Activated CD4-positive, alpha-beta T cell treated with anti-CD3 and anti-CD28 coated beads for 24 hours (primary cell): ENCODE measurements around the gene MDGA2.

Experiments used
- DNase-seq, 2 donors: peaks; one replicate each; pipeline ENCODE4 v3.0.0-alpha.2; 2020; ENCODE audit warnings: low read depth in 2 of 2

MDGA2 gene

DNA sequence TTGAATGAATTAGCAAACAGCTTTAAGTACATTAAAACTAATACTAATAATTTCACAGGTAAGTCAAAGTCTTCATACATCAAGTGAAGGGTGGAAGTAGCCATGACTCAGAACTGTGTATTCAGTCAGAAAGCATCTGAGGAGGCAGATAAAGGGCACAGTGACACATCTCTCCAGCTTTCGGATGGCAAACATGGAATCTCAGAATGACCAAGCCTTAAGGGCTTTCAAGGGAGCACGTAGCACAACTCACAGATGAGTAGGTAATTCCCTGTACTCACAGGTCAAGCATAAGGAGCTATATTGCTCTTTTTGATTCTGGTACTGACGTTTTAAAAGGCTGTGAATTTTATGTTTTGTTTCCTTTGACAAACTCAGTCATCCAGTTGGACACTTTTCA, 56.0 kb downstream of the MDGA2 start:
- DNase-seq, result no peak

DNA sequence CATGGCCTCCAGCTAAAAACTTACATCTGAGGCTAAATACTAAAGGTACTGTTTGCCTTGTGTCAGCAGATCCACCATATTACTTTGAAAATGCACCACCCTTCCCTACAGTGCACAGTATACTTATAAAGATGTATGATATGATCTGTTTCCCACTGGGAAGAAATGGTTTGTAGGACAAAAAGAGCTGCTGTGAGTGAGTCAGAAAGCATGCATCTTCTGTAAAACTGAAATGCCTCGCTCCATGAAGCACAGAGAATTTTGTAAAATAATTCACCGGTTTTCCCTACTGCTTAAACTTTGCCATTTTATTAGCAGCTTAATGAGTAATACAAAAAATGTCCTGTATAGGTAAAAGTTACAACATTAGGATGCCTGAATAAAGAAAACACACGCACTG, 68.8 kb downstream of the MDGA2 start:
- no peak for DNase-seq

DNA sequence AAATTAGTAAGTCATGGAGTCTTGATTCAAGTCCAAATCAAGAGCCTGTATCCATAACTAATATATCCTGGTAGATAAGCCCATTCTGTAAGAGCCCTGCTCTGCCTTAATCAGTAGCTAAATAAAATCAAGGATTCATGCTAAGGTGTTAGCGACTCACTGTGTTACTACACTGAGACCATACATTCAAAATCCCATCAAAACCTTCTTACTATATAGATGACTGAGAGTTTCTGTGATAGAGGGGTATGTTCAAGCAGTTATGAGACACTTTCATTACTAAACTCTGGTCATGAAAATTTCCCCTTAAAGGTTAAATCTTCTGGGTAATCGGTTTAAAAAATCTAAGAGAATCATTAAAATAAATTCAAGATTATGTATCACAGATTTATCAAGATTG, 78.5 kb downstream of the MDGA2 start:
- DNase-seq, result no peak

DNA sequence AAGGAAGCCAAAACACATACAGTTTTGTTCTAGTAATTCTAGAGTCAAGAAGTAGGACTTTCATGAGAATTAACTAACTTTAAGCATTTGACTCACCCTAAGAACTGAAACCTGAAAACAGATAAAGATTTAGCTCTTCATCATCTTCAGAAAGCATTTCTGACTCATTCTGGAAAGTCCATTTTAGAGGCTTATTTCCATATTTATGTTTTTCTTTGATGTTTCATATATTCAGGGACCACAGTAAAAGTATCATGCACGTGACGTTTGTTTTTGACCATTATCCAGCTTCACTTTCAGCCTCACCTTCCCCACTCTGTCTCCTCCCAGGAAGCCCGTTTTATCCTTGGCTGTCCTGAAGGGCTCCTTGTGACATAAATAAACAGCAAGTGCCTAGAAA, 79.2 kb downstream of the MDGA2 start:
- no peak for DNase-seq

DNA sequence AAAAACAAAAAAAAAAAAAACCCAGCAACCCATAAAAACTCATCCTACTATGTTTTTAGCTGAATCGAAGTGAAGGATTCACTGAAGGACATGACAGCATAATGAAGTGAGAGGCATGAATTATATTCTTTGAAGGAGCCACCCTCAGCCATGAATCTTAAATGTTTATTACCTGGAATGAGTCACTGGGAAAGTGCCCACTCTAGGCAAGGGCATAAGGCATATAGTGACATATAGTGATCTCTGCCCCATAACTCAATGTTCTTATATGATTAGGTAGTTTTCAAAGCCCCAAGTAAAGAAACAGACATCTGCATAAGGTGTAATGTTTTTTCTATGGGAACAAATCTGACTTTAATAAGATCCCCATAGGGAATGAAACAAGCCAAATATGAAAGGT, 79.9 kb downstream of the MDGA2 start:
- no peak for DNase-seq

DNA sequence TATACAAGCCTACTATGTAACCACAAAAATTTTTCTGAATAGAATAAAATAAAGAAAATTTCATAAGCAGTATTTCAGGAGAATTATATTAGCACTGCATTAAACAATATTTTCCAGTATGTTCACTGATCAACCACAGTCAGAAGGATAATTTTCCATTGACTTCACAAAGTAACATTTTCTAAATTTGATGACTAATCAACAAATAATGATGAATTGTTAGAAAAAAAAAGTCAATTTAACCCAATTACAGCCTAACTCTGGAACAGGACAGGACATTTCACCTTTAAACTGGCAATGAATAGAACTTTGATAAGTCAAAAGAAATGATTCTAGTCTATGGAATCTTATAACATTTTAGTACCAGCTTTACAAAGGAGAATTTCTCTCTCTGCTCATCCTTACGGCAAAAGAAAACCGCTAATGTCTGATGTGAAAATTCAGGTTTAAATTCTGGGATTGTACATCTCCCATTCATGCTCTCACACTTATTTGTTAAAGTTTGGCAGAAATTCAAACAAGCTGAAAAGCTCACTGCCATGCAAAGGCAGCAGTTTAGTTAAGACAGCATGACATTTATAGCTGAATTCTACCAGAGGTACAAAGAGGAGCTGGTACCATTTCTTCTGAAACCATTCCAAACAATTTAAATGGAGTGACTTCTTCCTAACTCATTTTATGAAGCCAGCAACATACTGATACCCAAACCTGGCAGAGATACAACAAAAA, 84.5 kb downstream of the MDGA2 start:
- DNase-seq, result no peak

DNA sequence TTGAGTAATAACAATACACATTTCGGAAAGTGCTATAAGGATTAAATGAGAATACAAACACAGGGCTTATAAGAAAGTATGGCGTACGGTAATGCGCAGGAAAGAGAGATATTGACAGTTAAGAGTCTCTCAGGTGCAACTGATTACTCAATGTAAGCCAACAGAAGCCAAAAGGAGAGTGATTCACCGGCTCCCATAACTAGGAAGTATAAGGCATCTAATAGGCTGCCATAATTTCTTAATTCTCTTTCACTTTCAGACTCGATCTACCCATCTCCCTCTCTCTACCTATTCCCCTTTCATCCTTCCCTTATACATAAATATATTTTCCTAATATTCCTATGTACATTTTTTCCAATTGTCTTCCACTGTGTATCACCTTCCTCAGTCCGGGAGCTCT, 90.0 kb downstream of the MDGA2 start:
- DNase-seq, result no peak

DNA sequence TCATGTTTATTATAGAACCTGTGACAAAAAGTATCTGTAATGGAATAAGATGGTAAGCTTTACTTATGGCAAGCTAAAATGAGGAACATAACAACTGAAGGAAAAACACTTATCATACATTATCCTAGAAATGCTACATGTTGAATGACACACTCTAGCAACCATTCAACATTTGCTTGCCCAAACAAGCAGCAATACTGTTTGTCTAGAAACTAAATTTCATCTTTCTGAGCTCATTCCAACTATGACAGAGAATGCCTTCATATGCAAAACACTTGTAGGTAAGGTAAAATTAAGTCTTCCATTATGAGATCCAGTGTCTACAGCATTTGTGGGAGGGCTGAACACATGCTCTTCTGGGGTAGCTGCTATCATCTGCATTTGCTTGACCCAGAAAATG, 108.1 kb downstream of the MDGA2 start:
- DNase-seq, result no peak

DNA sequence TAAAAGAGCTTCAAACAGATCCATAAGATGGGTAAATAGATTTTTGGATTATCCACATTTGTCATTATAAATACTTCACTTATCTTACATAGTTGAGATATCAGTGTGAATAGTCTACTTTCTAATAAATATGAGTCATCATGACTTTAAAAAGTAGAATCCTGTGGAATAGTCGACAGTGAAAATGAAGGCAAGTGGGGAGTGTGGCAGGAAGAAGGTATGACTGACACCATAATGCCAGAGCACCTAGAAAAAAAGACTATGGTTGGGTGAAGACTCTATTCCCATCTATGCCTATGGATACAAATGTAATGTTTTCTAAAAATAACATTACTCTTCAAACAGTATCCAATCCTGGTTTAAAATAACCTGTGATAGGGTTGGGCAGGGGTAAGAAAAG, 117.5 kb downstream of the MDGA2 start:
- no peak for DNase-seq

DNA sequence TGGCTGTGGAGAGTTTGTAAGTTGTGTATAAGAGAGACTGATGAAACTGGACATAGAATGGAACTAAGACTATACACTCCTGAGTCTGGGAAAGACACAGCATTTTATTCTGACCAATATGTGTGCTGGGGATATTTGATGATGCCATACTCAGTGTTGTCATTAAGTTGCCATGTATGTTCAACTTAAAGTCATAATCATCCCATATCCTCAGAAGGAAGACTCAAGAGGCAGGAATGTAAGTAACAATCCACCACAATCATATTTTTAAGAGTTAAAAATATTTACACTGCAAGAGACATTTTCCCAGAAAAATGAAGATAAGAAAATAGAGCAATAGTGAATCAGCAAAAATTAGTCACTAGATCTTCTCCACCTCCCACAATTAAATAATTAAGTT, 120.1 kb downstream of the MDGA2 start:
- no peak for DNase-seq

DNA sequence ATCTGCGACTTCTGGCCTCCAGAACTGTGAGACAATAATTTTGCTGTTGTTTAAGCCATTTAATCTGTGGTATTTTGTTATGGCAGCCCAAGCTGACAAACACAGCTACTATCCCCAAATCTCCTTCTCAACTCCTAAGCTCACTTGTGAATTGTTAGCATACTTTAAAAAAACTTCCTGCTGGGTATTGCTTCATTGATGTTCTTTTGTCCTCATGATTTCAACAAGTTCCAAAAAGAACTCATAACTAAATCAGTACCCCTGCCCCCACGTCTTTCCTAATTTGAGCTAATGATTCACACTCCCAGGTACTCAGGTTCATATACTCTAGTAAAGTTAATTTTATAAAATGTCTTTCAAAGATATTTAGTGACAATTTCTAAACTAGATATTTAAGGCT, 125.5 kb downstream of the MDGA2 start:
- no peak for DNase-seq

DNA sequence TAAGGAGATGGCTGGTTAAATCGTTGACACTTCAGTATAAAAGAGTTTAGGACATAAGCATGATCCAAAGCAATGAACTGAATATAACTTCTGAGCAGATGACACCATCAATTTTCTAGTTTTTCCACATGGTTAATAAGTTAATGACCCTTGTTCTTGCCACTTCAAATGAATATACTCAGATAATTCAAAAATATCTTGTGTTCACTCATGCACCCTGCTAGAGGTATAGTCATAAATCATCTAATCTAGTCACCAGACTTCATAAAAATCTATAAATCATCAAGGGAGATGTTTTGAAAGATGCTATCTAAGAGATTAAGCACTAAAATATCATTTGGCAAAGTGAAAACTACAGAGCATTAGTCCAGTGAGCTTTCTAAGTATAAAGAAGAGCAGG, 131.9 kb downstream of the MDGA2 start:
- no peak for DNase-seq

DNA sequence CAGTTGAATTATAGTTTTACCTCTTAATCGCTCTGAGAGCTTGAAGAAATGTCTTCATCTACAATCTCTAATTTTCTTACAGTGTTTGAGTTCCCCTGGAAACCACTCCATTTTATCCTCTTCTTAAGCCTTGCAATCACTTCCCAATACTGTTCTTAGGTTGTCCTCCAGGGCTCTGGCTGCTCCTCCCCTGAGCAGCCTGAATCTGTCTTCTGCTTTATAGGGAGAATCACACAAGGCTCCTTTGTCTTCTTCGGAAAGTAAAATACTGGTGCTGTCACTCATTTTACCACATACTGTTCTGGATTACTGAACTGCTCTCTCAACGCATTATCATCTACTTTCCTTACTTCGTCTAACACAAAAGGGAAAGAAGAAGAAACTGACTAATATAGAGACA, 133.7 kb downstream of the MDGA2 start:
- DNase-seq, result no peak

DNA sequence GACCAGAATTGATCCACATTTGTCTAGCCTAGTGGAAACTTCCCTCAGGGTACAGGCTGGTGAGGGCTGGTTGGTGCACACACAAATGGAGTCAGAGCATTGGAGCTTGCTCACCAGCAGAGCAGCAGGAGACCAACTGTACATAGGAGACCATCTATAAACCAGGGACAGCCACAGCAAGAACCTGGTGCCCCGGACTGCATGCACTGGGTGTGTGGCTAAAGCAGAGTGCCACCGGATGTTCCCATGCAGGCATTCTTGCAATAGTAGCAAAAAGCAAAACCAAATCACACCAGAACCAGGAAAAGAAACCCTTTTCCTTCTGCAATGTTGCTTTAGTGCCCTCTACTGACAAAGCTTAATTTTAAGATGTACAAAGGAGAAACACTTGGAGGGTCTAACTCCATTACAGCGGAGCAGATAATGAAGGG, 136.4 kb downstream of the MDGA2 start:
- no peak for DNase-seq

DNA sequence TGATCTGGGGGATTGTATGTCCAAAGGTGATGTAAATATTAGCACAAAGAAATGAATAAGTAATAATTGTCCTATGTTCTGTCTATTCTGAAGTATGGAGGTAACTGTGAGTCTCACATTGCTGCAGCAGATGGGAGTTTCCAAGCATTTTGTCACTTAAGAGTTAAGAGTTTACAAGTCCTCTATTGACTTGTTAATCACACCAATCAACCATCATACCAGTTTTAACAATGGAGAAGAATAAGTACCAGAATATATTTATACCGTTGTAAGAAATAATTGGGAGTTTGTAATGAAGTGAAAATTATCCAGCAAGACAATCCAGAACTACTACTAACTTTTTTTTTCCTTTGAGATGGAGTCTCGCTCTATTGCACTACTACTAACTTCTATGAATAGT, 139.1 kb downstream of the MDGA2 start:
- DNase-seq, result no peak

DNA sequence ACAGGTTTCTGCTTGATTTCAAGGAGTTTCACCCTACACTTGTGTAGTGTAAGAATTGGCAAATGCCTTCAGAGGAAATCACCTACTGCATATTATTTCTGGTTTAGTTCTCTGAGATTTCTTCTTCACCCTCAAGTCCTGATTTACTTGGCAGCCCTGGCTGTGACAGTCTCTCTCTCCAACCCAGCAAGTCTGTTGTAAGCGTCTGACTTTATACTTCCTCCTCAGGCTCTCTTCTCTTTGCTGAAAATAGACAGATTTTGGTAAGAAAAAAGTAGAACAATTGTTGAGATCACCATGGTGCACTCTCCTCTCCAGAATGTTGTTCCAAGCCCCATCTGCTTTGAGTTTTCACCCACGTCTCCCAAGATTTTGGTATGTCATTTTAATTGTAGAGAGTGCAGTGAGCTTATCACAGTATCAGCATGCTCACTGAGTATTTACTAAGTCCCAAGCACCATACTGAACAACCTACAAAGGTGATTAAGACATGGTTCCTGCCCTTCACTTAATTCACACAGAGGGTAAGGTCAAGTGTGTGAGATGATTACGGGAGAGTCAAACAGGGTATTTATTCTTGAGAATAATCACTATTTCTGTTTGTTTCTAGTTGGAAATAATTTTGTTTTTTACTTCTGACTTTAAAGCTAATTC, 148.7 kb downstream of the MDGA2 start:
- DNase-seq, result no peak

DNA sequence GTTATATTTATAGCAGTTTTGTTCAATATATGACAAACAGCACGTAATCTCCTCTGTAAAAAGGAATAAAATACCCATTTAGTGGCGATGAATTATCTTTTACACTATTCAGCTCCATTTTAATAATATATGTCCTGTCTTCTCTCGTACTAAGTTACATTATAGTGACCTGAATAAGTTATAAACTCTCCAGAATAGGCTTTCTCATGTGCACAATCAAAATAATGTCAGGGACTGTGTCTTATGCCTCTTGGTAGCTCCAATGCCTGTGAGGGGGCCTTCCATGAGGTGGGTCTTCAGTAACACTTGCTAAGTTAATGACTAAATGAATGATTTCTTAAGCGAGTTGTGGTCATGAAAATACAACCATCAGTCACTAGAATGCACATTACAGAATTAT, 150.9 kb downstream of the MDGA2 start:
- no peak for DNase-seq

DNA sequence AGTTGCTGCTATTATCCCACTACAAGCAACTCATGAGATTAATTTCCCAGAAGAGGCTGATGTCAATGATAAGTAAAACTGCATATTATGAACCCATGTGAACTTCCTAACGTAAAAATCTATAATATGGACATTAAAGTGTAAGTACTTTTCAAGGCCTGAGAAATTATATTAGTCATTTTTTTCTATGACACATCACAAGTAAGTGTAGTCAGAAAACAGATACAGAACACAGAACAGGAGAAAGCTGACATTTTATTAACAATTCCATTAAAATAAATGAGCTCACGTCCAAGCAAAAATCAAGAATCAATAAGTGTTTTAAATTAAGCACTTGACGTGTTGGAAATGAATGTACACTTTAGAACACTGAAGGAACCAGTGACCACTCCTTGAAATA, 155.0 kb downstream of the MDGA2 start:
- DNase-seq, result no peak

DNA sequence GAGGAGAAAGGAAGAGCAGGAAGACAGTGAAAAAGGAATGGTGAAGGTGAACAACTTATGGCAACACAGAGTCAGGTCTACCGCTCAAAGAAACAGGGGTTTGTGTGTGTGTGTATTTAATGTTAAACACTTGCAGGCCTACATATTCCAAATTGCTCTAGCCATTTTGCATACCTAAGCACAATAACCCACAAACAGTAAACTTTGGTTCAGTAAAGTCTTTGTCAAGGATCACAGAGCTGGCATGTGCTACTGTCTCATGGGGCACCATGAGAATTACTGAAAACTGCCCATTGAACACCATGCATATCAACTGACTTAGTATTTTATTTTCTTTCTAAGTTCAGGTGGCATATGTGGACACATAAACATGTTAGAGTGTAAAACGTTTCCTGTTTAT, 163.6 kb downstream of the MDGA2 start:
- DNase-seq, result no peak

DNA sequence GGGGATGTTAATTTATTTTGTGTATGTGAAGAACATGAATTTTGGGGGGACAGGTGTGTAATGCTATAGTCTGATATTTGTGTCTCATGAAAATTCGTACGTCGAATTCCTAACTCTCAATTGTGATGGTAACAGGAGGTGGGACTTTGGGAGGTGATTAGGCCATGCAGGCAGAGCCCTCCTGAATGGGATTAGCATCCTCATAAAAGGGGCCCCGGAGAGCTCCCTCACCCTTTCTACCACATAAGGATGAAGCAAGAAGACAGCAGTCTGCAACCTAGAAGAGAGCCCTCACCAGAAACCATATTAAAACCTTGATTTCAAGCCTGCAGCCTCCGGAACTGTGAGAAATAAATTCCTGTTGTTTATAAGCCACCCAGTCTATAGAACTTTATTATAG, 165.4 kb downstream of the MDGA2 start:
- DNase-seq, result no peak

DNA sequence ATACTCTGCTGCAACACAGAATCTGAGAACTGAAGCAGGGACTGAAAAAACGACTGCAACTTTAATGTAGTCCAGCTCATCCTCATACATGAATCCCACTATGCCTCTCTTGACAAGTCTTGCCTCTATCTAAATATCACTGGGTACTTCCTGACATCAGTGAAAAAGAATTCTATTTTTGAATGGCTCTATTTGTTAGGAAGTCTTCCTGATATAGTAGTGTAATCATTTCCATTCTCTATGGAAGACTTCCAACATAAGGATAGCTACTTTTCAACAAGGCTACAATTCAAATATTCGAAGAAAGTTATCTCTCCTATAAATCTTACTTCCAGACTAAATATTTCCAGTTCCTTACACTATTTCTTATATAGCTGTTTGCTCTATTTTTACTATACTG, 167.5 kb downstream of the MDGA2 start:
- no peak for DNase-seq

DNA sequence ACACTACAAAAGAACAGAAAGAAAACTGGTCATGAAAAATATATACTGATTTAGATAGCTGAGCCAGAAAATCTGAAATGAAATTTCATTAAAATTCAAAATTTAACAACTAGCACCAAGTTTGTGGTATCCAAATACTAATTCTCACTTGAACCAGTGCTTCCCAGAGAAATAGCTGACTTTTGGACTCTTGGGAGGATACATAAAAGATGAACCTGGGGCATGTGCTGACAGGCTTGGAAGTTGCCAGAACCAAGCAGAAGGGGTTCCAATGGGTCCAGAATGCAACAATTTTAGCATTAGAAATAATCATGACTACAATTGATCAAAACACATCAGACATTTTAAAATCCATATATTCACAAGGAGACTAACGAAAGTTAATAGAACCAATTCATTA, 175.0 kb downstream of the MDGA2 start:
- DNase-seq, result no peak

DNA sequence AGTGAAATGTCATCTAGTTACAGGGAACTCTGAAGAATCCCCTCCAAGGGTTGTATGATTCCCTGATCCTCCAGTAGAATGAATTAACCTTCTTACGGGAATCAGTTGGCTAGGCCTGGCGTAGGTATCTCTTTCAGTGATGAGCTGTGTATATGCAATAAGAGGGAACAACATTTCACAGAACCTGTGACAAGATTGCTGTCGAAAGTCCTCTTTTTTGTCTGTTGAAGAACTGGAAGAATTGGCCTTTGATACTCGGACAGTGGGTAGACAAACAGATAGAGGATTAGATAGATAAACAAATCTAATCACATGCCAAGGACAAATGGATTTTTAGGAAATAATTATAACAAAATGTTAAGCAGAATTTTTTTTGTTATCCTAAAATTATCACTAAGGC, 184.6 kb downstream of the MDGA2 start:
- DNase-seq, result no peak

DNA sequence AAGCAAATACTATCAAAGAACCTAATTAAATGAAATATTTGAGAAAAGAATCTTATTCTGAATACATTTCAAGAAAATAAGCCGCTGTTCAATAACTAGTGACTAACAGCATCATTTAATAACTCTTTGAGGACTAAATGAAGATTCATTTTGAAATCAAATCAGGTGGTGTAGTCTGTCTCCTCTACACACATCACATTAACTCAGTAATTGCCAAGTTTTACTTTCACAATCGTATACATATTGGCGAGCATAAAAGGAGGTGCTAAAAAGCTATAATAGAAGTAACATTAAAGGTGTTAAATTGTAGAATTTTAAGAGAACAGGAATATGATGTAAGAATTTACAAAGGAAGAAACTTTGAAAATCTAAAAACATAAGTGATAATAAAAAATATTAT, 185.1 kb downstream of the MDGA2 start:
- DNase-seq, result no peak
